Measurements from ENCODE around the gene PAX5. TPM values are rescaled to one million over a fixed set of nuclear protein-coding genes. Genes with fewer than 3 reads are reported as not detected.

PAX5 gene
- total RNA-seq, 1 donor from 2014 or later: not detected

DNA sequence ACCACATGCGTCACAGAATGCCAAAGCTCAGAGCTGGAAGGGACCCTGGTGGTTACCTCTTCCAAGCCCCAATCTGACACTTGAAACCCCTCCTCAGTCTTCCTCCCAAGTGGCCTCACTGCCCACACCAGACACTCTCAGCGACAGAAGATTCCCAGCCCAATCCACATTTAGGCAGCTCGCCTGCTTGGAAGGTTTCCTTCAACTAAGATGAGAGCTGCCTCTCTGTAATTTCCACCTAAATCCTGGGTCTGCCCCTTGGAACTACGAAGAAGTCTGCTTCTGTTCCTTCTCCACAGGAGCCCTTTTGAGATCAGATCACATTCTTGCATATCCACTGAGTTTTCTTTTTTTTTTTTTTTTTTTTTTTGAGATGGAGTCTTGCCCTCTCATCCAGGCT lies 83.7 kb downstream of the PAX5 start:
- peaks cover 0 to 16% (median 4%) of the 10 kb centered on the region in 3 donors for H3K27me3 ChIP-seq (ENCODE audit: control insufficient read depth in 3 of 3, insufficient read depth in 3 of 3, low read length in 3 of 3)
- no peak overlapping the region for H3K27ac ChIP-seq (ENCODE audit: low read depth, low read length)
- no peak overlapping the region for H3K9ac ChIP-seq (ENCODE audit: low read depth in 1 of 3, low read length in 3 of 3)

DNA sequence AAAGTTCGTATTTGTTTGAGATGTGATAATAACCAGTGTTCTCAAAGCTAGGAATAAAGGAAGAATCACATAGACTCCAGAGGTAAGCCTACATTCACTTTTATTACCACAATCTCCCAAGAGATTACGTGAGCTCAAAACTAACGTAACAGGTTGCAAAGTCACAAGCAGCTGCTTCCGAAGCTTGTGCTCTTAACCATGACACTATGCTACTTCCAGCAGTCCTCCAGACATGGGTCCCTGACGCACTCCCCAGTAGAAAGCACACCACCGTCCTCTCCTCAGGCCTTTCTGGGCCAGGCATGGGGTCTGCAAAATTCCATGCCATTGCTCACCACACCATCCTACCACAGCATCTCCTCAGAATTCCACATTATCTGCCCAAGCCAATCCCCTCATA lies 84.6 kb downstream of the PAX5 start:
- H3K36me3 ChIP-seq (ENCODE audit: control insufficient read depth in 3 of 3, insufficient read depth in 3 of 3, low read length in 3 of 3): no peaks in the 10 kb centered on the region
- no peak overlapping the region for H3K4me3 ChIP-seq (ENCODE audit: low read length in 3 of 3)
- H3K4me1 ChIP-seq (ENCODE audit: control insufficient read depth in 3 of 3, insufficient read depth in 3 of 3, low read length in 3 of 3): no peaks in the 10 kb centered on the region
- H3K27me3 ChIP-seq (ENCODE audit: control insufficient read depth in 3 of 3, insufficient read depth in 3 of 3, low read length in 3 of 3): peaks cover 0 to 16% (median 4%) of the 10 kb centered on the region in 3 donors
- H3K9me3 ChIP-seq (ENCODE audit: control insufficient read depth in 3 of 3, low read length in 3 of 3): no peaks in the 10 kb centered on the region
- H3K9ac ChIP-seq (ENCODE audit: low read depth in 1 of 3, low read length in 3 of 3): no peak overlapping the region
- no peak overlapping the region for H3K27ac ChIP-seq (ENCODE audit: low read depth, low read length)

More for the DNA sequence above, 83.7 kb downstream of the PAX5 start:
- no peaks in the 10 kb centered on the region for H3K9me3 ChIP-seq (ENCODE audit: control insufficient read depth in 3 of 3, low read length in 3 of 3)
- no peaks in the 10 kb centered on the region for H3K36me3 ChIP-seq (ENCODE audit: control insufficient read depth in 3 of 3, insufficient read depth in 3 of 3, low read length in 3 of 3)
- H3K4me3 ChIP-seq (ENCODE audit: low read length in 3 of 3): no peak overlapping the region
- no peaks in the 10 kb centered on the region for H3K4me1 ChIP-seq (ENCODE audit: control insufficient read depth in 3 of 3, insufficient read depth in 3 of 3, low read length in 3 of 3)

DNA sequence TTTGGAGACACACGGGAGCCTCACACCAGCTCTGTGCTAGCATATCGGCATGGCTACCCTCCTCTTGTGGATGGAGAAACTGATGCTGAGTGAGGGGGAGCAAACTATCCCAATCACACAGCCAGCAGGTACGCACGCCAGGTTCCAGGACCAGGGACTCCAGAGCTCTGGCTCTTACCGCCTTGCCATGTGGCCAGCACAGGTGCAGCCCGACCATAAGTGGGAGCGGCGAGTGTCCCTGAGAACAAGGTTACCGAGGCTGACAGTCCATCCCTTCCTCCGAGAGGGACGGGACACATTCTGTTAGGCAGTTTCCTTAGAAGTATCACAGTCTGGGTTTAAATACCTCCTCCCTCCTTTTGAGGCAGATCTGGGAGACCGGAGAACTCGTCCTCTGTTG lies 86.0 kb downstream of the PAX5 start:
- H3K4me3 ChIP-seq (ENCODE audit: low read length in 3 of 3): no peak overlapping the region

DNA sequence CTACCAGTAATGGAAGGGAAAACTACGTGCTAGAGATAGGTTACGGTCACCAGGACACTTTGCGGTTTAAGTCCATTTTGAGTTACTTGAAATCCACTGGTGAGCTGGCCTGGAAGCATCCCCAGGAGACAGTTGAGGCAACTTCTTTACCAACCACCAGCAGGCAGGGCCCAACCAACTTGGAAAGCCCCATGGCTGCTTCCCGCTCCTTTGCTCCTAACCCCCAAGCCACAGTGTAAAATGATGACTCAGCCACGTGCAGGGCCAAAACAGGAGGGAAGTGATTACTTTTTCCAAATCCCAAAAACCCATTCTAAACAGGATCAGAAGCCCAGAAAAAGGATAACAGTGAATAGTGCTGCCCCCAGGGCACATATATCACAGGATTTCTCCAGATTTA lies 87.4 kb downstream of the PAX5 start:
- peaks cover 0 to 16% (median 4%) of the 10 kb centered on the region in 3 donors for H3K27me3 ChIP-seq (ENCODE audit: control insufficient read depth in 3 of 3, insufficient read depth in 3 of 3, low read length in 3 of 3)
- no peaks in the 10 kb centered on the region for H3K9me3 ChIP-seq (ENCODE audit: control insufficient read depth in 3 of 3, low read length in 3 of 3)
- H3K4me3 ChIP-seq (ENCODE audit: low read length in 3 of 3): no peak overlapping the region
- no peak overlapping the region for H3K9ac ChIP-seq (ENCODE audit: low read depth in 1 of 3, low read length in 3 of 3)
- H3K27ac ChIP-seq (ENCODE audit: low read depth, low read length): no peak overlapping the region
- no peaks in the 10 kb centered on the region for H3K4me1 ChIP-seq (ENCODE audit: control insufficient read depth in 3 of 3, insufficient read depth in 3 of 3, low read length in 3 of 3)
- no peaks in the 10 kb centered on the region for H3K36me3 ChIP-seq (ENCODE audit: control insufficient read depth in 3 of 3, insufficient read depth in 3 of 3, low read length in 3 of 3)

More for the DNA sequence above, 86.0 kb downstream of the PAX5 start:
- Histone ChIP-seq H3K27me3 (ENCODE audit: control insufficient read depth in 3 of 3, insufficient read depth in 3 of 3, low read length in 3 of 3) (peaks cover 0 to 16% (median 4%) of the 10 kb centered on the region in 3 donors), H3K36me3 (ENCODE audit: control insufficient read depth in 3 of 3, insufficient read depth in 3 of 3, low read length in 3 of 3) (no peaks in the 10 kb centered on the region), H3K9ac (ENCODE audit: low read depth in 1 of 3, low read length in 3 of 3) (no peak overlapping the region), H3K27ac (ENCODE audit: low read depth, low read length) (no peak overlapping the region), H3K9me3 (ENCODE audit: control insufficient read depth in 3 of 3, low read length in 3 of 3) (no peaks in the 10 kb centered on the region), H3K4me1 (ENCODE audit: control insufficient read depth in 3 of 3, insufficient read depth in 3 of 3, low read length in 3 of 3) (no peaks in the 10 kb centered on the region)

DNA sequence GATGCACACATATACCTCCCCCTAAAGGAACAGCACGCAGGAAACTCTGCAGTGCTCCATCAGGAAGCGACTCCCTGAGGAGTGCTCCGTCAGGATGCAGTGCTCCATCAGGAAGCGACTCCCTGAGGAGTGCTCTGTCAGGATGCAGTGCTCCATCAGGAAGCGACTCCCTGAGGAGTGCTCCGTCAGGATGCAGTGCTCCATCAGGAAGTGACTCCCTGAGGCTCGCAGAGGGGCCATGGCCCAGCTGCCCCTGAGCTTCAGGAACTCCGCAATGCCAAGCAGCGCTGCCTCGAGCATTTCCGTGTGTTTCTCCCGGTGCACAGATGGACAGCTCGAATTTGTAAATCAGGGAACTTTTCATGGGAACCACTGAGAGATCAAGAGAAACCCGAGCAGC lies 88.1 kb downstream of the PAX5 start:
- no peak overlapping the region for H3K9ac ChIP-seq (ENCODE audit: low read depth in 1 of 3, low read length in 3 of 3)
- no peak overlapping the region for H3K27ac ChIP-seq (ENCODE audit: low read depth, low read length)
- peaks cover 0 to 18% (median 4%) of the 10 kb centered on the region in 3 donors for H3K27me3 ChIP-seq (ENCODE audit: control insufficient read depth in 3 of 3, insufficient read depth in 3 of 3, low read length in 3 of 3)
- H3K36me3 ChIP-seq (ENCODE audit: control insufficient read depth in 3 of 3, insufficient read depth in 3 of 3, low read length in 3 of 3): no peaks in the 10 kb centered on the region
- no peaks in the 10 kb centered on the region for H3K9me3 ChIP-seq (ENCODE audit: control insufficient read depth in 3 of 3, low read length in 3 of 3)
- H3K4me3 ChIP-seq (ENCODE audit: low read length in 3 of 3): no peak overlapping the region
- H3K4me1 ChIP-seq (ENCODE audit: control insufficient read depth in 3 of 3, insufficient read depth in 3 of 3, low read length in 3 of 3): no peaks in the 10 kb centered on the region

DNA sequence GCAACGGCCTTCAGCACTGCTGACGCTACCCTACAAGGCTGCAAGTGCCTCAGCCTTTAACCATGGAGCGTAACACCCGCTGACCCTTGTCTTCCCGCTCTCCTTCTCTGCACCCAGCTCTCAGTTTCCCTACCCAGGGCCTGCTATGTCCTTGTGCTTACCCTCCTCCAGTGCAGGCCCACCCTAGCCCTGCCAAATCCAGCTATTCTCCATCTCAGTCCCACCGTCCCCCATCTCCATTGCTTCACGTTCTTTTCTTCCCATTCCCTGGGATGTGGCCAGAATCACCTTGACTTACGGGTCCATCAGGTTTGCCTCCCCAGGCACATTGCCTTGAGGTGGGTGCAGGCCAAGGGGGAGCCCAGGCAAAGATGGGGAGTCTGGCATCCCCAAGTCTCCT lies 91.2 kb downstream of the PAX5 start:
- H3K27me3 ChIP-seq (ENCODE audit: control insufficient read depth in 3 of 3, insufficient read depth in 3 of 3, low read length in 3 of 3): peaks cover 0 to 25% (median 3%) of the 10 kb centered on the region in 3 donors
- H3K36me3 ChIP-seq (ENCODE audit: control insufficient read depth in 3 of 3, insufficient read depth in 3 of 3, low read length in 3 of 3): no peaks in the 10 kb centered on the region
- no peak overlapping the region for H3K9ac ChIP-seq (ENCODE audit: low read depth in 1 of 3, low read length in 3 of 3)
- H3K4me1 ChIP-seq (ENCODE audit: control insufficient read depth in 3 of 3, insufficient read depth in 3 of 3, low read length in 3 of 3): no peaks in the 10 kb centered on the region
- no peak overlapping the region for H3K27ac ChIP-seq (ENCODE audit: low read depth, low read length)
- H3K4me3 ChIP-seq (ENCODE audit: low read length in 3 of 3): no peak overlapping the region
- no peaks in the 10 kb centered on the region for H3K9me3 ChIP-seq (ENCODE audit: control insufficient read depth in 3 of 3, low read length in 3 of 3)

DNA sequence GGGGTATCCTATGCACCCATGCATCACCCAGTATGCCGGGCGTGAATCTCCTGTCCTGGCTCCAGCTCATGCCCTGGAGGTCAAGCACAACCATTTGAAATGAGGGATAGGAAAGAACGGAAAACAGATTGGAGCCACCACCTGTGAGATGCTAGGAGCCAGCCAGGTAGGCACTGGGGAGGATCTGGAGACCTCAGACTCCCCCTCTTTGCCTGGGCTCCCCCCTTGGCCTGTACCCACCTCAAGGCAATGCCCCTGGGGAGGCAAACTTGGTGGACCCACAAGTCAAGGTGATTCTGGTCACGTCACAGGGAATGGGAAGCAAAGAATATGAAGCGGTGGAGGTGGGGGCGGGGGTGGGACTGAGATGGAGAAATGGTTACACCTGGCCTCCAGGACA lies 92.6 kb downstream of the PAX5 start:
- Histone ChIP-seq H3K4me1 (ENCODE audit: control insufficient read depth in 3 of 3, insufficient read depth in 3 of 3, low read length in 3 of 3) (no peaks in the 10 kb centered on the region), H3K9ac (ENCODE audit: low read depth in 1 of 3, low read length in 3 of 3) (no peak overlapping the region), H3K36me3 (ENCODE audit: control insufficient read depth in 3 of 3, insufficient read depth in 3 of 3, low read length in 3 of 3) (no peaks in the 10 kb centered on the region), H3K9me3 (ENCODE audit: control insufficient read depth in 3 of 3, low read length in 3 of 3) (no peaks in the 10 kb centered on the region), H3K27ac (ENCODE audit: low read depth, low read length) (no peak overlapping the region), H3K27me3 (ENCODE audit: control insufficient read depth in 3 of 3, insufficient read depth in 3 of 3, low read length in 3 of 3) (peaks cover 0 to 24% (median 3%) of the 10 kb centered on the region in 3 donors), H3K4me3 (ENCODE audit: low read length in 3 of 3) (no peak overlapping the region)

DNA sequence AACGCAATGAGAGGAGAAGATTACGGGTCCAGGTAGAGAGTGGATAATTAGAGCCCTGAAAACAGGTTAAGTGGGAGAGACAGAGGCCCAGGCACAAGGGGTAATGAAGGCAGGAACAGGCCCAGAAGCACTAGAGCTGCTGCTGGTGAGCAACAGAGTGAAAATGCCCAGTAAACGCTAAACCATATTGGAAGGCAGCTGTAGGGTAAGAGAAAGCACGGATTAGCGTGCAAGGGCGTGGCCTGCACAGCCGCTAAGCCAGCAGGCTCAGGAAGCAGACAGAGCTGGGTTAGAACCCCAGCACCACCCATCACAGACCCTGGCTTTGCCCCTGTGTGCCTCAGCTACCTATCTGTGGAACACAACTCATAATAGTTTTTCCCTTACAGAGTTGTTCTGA lies 93.2 kb downstream of the PAX5 start:
- H3K9ac ChIP-seq (ENCODE audit: low read depth in 1 of 3, low read length in 3 of 3): no peak overlapping the region
- peaks cover 0 to 24% (median 3%) of the 10 kb centered on the region in 3 donors for H3K27me3 ChIP-seq (ENCODE audit: control insufficient read depth in 3 of 3, insufficient read depth in 3 of 3, low read length in 3 of 3)
- no peak overlapping the region for H3K27ac ChIP-seq (ENCODE audit: low read depth, low read length)
- H3K4me1 ChIP-seq (ENCODE audit: control insufficient read depth in 3 of 3, insufficient read depth in 3 of 3, low read length in 3 of 3): no peaks in the 10 kb centered on the region
- no peak overlapping the region for H3K4me3 ChIP-seq (ENCODE audit: low read length in 3 of 3)
- no peaks in the 10 kb centered on the region for H3K36me3 ChIP-seq (ENCODE audit: control insufficient read depth in 3 of 3, insufficient read depth in 3 of 3, low read length in 3 of 3)
- no peaks in the 10 kb centered on the region for H3K9me3 ChIP-seq (ENCODE audit: control insufficient read depth in 3 of 3, low read length in 3 of 3)

DNA sequence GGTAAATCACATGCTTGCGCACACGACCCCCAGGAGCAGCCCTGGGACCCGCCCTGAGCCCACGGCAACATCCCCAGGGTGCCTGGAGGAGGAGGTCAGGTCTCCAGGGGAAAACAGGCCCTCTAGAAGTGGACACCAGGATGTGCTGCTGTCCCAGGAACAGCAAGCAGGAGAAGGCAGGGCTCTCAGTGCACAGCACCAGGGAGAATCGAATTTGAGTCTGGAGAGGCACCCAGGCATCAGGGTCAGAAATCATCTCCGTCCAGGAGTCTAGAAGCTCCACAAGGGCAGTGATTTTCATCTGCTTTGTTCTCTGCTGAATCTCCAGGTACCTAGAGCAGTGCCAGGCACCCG lies 93.6 kb downstream of the PAX5 start:
- Histone ChIP-seq H3K9ac (ENCODE audit: low read depth in 1 of 3, low read length in 3 of 3) (no peak overlapping the region), H3K27me3 (ENCODE audit: control insufficient read depth in 3 of 3, insufficient read depth in 3 of 3, low read length in 3 of 3) (peaks cover 0 to 24% (median 3%) of the 10 kb centered on the region in 3 donors)

DNA sequence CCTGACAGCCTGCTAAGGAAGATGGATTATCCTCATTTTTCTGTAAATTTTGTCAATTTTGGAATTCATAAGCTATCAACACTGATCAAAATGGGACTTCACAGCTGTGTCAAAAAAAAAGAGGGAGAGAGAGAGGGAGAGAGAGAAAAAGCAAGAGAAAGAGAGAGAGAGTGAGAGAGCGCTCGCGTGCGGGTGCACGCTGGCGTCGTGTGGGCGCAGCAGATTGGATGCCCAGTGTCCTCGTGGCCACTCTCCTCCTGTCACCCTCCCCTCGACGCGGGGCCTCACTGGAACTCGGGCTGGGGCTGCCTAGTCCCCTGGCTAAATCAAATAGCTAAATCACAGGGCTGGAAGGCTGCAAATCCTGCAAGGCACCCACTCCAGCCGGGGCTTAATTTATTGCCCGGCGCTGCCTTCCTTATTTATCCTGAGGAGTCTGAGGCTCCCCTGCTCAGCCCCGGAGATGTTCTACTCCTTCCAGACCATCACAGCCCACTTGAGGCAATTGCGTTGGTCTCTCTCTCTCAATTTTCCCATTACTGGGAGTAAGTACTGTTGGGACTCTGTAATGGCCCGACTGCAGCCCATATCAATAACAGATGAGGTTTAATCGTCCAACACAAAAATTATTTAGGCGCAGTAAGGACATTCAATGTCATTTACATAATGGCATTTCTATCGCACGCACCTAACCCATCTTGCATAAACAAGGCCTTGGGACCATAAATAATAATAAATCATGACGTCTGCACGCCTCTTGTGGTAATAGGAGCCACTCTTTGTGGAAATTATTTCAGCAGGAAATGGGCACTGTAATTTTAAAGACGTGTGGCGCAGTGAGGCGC lies 94.2 kb downstream of the PAX5 start:
- H3K4me3 ChIP-seq (ENCODE audit: low read length in 3 of 3): no peak overlapping the region
- no peaks in the 10 kb centered on the region for H3K36me3 ChIP-seq (ENCODE audit: control insufficient read depth in 3 of 3, insufficient read depth in 3 of 3, low read length in 3 of 3)
- peaks cover 0 to 24% (median 3%) of the 10 kb centered on the region in 3 donors for H3K27me3 ChIP-seq (ENCODE audit: control insufficient read depth in 3 of 3, insufficient read depth in 3 of 3, low read length in 3 of 3)
- H3K4me1 ChIP-seq (ENCODE audit: control insufficient read depth in 3 of 3, insufficient read depth in 3 of 3, low read length in 3 of 3): no peaks in the 10 kb centered on the region
- no peak overlapping the region for H3K27ac ChIP-seq (ENCODE audit: low read depth, low read length)
- H3K9ac ChIP-seq (ENCODE audit: low read depth in 1 of 3, low read length in 3 of 3): no peak overlapping the region
- H3K9me3 ChIP-seq (ENCODE audit: control insufficient read depth in 3 of 3, low read length in 3 of 3): no peaks in the 10 kb centered on the region

More for the DNA sequence above, 93.6 kb downstream of the PAX5 start:
- Histone ChIP-seq H3K27ac (ENCODE audit: low read depth, low read length) (no peak overlapping the region), H3K9me3 (ENCODE audit: control insufficient read depth in 3 of 3, low read length in 3 of 3) (no peaks in the 10 kb centered on the region), H3K36me3 (ENCODE audit: control insufficient read depth in 3 of 3, insufficient read depth in 3 of 3, low read length in 3 of 3) (no peaks in the 10 kb centered on the region), H3K4me3 (ENCODE audit: low read length in 3 of 3) (no peak overlapping the region), H3K4me1 (ENCODE audit: control insufficient read depth in 3 of 3, insufficient read depth in 3 of 3, low read length in 3 of 3) (no peaks in the 10 kb centered on the region)
